ENCODE results near the gene ZNF790.

- no peak for TF ChIP-seq CTCF (conservative IDR thresholded peaks at IDR 0.05; ENCODE audit: low read depth, low read length)
- TF ChIP-seq EZH2phosphoT487 (IDR thresholded peaks at IDR 0.05; ENCODE audit: borderline replicate concordance, low read length) = no peak
- TF ChIP-seq EZH2 (IDR thresholded peaks at IDR 0.05; ENCODE audit: low read length, unreplicated experiment) = no peak
These were observed 11.7 kb upstream of the ZNF790 start for GRCh38 chr19:36849701-36850558.

Measured in PC-3 (cell line).